ENCODE data around the gene CDH4. TPM values are rescaled to one million over a fixed set of nuclear protein-coding genes. Genes with fewer than 3 reads are reported as not detected.

Gene CDH4
- total and polyA plus RNA-seq, 2 donors (not counting 3 experiments of a cell fraction or from before 2014, with no cell fraction given) = 0.17 to 0.51 TPM

DNA sequence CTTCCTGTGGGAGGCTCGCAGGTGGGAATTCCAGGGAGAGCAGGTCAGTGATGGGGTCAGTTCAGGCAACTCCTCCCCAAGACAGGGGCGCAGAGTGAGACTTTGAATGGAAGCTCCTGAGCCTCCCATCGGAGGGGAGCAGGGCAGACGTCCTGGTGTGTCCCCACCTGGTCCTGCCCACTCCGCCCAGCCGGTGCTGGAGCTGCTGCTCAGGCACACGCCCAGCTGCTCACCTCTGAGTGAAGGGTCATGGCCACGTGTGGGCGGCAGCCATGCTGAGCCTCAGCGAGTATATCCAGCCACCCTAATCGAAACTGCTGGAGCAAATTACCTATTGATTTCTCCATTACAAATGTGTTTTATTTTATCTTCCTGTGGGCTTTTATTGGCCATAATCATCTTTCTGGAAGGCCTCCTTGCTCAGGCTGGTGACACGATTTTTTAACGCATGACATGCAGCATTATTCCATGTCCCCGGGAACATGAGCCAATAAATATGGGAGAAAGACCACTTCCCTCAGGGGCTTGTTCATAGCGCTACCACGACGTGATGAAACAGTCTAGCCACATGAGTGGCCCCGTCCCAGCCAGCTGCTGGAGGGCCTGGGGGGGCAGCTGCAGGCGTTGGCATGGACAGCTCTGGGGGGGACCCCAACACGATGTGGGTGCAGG is 665.5 kb downstream of the CDH4 start:
- TF ChIP-seq MYC (IDR thresholded peaks at IDR 0.05; ENCODE audit: low read depth, low read length) (no peak), FOS (IDR thresholded peaks at IDR 0.05; ENCODE audit: borderline replicate concordance, insufficient read depth, low read length) (no peak), EZH2 (IDR thresholded peaks at IDR 0.05; ENCODE audit: borderline replicate concordance, low read depth, low read length, severe bottlenecking) (no peak), POLR2A (IDR thresholded peaks at IDR 0.05; ENCODE audit: low read depth, low read length) (no peak), POLR2AphosphoS5 (IDR thresholded peaks at IDR 0.05; ENCODE audit: insufficient read depth, low read depth, low read length) (no peak)
- TF ChIP-seq, protein P1, sequence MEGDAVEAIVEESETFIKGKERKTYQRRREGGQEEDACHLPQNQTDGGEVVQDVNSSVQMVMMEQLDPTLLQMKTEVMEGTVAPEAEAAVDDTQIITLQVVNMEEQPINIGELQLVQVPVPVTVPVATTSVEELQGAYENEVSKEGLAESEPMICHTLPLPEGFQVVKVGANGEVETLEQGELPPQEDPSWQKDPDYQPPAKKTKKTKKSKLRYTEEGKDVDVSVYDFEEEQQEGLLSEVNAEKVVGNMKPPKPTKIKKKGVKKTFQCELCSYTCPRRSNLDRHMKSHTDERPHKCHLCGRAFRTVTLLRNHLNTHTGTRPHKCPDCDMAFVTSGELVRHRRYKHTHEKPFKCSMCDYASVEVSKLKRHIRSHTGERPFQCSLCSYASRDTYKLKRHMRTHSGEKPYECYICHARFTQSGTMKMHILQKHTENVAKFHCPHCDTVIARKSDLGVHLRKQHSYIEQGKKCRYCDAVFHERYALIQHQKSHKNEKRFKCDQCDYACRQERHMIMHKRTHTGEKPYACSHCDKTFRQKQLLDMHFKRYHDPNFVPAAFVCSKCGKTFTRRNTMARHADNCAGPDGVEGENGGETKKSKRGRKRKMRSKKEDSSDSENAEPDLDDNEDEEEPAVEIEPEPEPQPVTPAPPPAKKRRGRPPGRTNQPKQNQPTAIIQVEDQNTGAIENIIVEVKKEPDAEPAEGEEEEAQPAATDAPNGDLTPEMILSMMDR (IDR thresholded peaks at IDR 0.05; ENCODE audit: extremely low read depth in 1 of 2, insufficient read depth in 1 of 2, low read depth in 1 of 2, low read length in 2 of 2) = no peak
- Histone ChIP-seq H3K27me3 (ENCODE audit: control insufficient read depth in 2 of 2, insufficient read depth in 2 of 2, low read length in 2 of 2) (no peaks in the 10 kb centered on the region), H3K4me1 (ENCODE audit: control insufficient read depth, extremely low read depth, insufficient read depth, low read length) (no peaks in the 10 kb centered on the region), H3K4me2 (ENCODE audit: insufficient read depth, low read length) (no peak overlapping the region), H3K27ac (ENCODE audit: insufficient read depth, low read depth, low read length) (no peak overlapping the region), H3K36me3 (ENCODE audit: control insufficient read depth in 2 of 2, extremely low read depth in 1 of 2, insufficient read depth in 2 of 2, low read length in 2 of 2) (no peaks in the 10 kb centered on the region), H3K4me3 (replicated peaks in 1 of 3; ENCODE audit: insufficient read depth in 1 of 3, low read depth in 1 of 3, low read length in 3 of 3) (no peak overlapping the region), H3K9ac (replicated peaks; ENCODE audit: extremely low read depth, insufficient read depth, low read length) (no peak overlapping the region), H3K79me2 (ENCODE audit: control insufficient read depth, insufficient read depth, low read length) (no peaks in the 10 kb centered on the region), H3K9me3 (replicated peaks; ENCODE audit: control insufficient read depth, insufficient read depth, low read length) (no peaks in the 10 kb centered on the region), H3K9me1 (replicated peaks; ENCODE audit: control insufficient read depth, extremely low read depth, insufficient read depth, low read length) (no peaks in the 10 kb centered on the region), H2AFZ (ENCODE audit: low read depth, low read length) (no peak overlapping the region), H4K20me1 (replicated peaks; ENCODE audit: control insufficient read depth, extremely low read depth, insufficient read depth, low read length) (no peaks in the 10 kb centered on the region)
- DNase-seq (ENCODE audit: low read depth, low spot score) (no peak), FAIRE-seq (no peak)
- no TSS peak for BruUV-seq (replicated peaks)
- CTCF ChIA-PET = no interaction called here
- intact Hi-C loops (cut with micrococcal nuclease) = no loop called here
- dilution Hi-C loops (cut with MboI; ENCODE audit: extremely low pct_ligation_motif_present, low sequenced_read_pairs) = no loop called here
- POLR2A ChIA-PET = no interaction called here

DNA sequence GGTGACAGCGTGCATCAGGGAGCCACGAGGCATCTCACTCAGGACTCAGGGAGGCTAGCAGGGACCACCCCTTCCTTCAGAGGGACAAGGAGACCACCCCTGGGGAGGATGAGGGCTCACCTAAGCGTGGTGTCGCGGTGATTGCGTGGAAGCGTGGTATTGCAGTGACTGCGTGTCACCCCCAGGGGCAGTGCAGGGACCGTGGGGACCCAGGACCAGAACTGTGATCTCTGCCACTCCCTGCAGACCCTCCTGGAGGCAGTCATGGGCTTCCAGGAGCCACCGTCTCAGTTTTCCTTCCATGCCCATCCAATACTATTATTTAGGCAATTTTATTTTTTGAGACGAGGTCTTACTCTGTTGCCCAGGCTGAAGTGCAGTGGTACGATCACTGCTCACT is 666.5 kb downstream of the CDH4 start:
- no TSS peak for BruUV-seq (replicated peaks)
- H3K4me2 ChIP-seq (ENCODE audit: insufficient read depth, low read length) = no peak overlapping the region
- no peaks in the 10 kb centered on the region for H3K79me2 ChIP-seq (ENCODE audit: control insufficient read depth, insufficient read depth, low read length)
- dilution Hi-C loops (cut with MboI; ENCODE audit: extremely low pct_ligation_motif_present, low sequenced_read_pairs) = no loop called here
- FAIRE-seq (no peak), DNase-seq (ENCODE audit: low read depth, low spot score) (no peak)
- H3K4me1 ChIP-seq (ENCODE audit: control insufficient read depth, extremely low read depth, insufficient read depth, low read length) = no peaks in the 10 kb centered on the region
- TF ChIP-seq FOS (IDR thresholded peaks at IDR 0.05; ENCODE audit: borderline replicate concordance, insufficient read depth, low read length) (no peak), MYC (IDR thresholded peaks at IDR 0.05; ENCODE audit: low read depth, low read length) (no peak), POLR2AphosphoS5 (IDR thresholded peaks at IDR 0.05; ENCODE audit: insufficient read depth, low read depth, low read length) (no peak), POLR2A (IDR thresholded peaks at IDR 0.05; ENCODE audit: low read depth, low read length) (no peak), JUN (IDR thresholded peaks at IDR 0.05; ENCODE audit: borderline replicate concordance, insufficient read depth, insufficient read length, low read depth) (no peak), EZH2 (IDR thresholded peaks at IDR 0.05; ENCODE audit: borderline replicate concordance, low read depth, low read length, severe bottlenecking) (no peak)
- TF ChIP-seq, protein P1 (IDR thresholded peaks at IDR 0.05; ENCODE audit: extremely low read depth in 1 of 2, insufficient read depth in 1 of 2, low read depth in 1 of 2, low read length in 2 of 2) = no peak
- TF ChIP-seq, protein P2, sequence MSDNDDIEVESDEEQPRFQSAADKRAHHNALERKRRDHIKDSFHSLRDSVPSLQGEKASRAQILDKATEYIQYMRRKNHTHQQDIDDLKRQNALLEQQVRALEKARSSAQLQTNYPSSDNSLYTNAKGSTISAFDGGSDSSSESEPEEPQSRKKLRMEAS (IDR thresholded peaks at IDR 0.05; ENCODE audit: insufficient read depth, insufficient read length) = no peak
- no peak overlapping the region for H2AFZ ChIP-seq (ENCODE audit: low read depth, low read length)
- intact Hi-C loops (cut with micrococcal nuclease) = no loop called here
- H3K9ac ChIP-seq (replicated peaks; ENCODE audit: extremely low read depth, insufficient read depth, low read length) = no peak overlapping the region
- POLR2A ChIA-PET = no interaction called here
- no peaks in the 10 kb centered on the region for H3K9me3 ChIP-seq (replicated peaks; ENCODE audit: control insufficient read depth, insufficient read depth, low read length)
- no peaks in the 10 kb centered on the region for H4K20me1 ChIP-seq (replicated peaks; ENCODE audit: control insufficient read depth, extremely low read depth, insufficient read depth, low read length)
- H3K36me3 ChIP-seq (ENCODE audit: control insufficient read depth in 2 of 2, extremely low read depth in 1 of 2, insufficient read depth in 2 of 2, low read length in 2 of 2) = no peaks in the 10 kb centered on the region
- H3K9me1 ChIP-seq (replicated peaks; ENCODE audit: control insufficient read depth, extremely low read depth, insufficient read depth, low read length) = no peaks in the 10 kb centered on the region
- H3K27me3 ChIP-seq (ENCODE audit: control insufficient read depth in 2 of 2, insufficient read depth in 2 of 2, low read length in 2 of 2) = no peaks in the 10 kb centered on the region
- no peak overlapping the region for H3K4me3 ChIP-seq (replicated peaks in 1 of 3; ENCODE audit: insufficient read depth in 1 of 3, low read depth in 1 of 3, low read length in 3 of 3)
- no peak overlapping the region for H3K27ac ChIP-seq (ENCODE audit: insufficient read depth, low read depth, low read length)
- CTCF ChIA-PET = no interaction called here

Measured in endothelial cell of umbilical vein (primary cell).